ENCODE results near the gene CNPY3. TPM values are rescaled to one million over a fixed set of nuclear protein-coding genes. Genes with fewer than 3 reads are reported as not detected.

Gene CNPY3
- polyA plus RNA-seq, 1 donor from 2014 or later, result 26.4 TPM

- no peaks in the 10 kb centered on the region for H4K20me1 ChIP-seq (ENCODE audit: insufficient read depth)
- H2AFZ ChIP-seq (ENCODE audit: low read depth, low read length), result no peak overlapping the region
- H3K27me3 ChIP-seq (ENCODE audit: insufficient read depth, low read depth, low read length), result peaks cover under 1% of the 10 kb centered on the region
- no peaks in the 10 kb centered on the region for H3F3A ChIP-seq (ENCODE audit: insufficient read depth, low read length, poor library complexity, severe bottlenecking)
- H3K4me3 ChIP-seq (ENCODE audit: low read length), result no peak overlapping the region
- H3K9me2 ChIP-seq (ENCODE audit: insufficient read depth, low read length), result no peaks in the 10 kb centered on the region
- H3K9ac ChIP-seq (ENCODE audit: low read length), result no peak overlapping the region
- H3K9me3 ChIP-seq (ENCODE audit: low read length), result no peaks in the 10 kb centered on the region
- no peak overlapping the region for H3K27ac ChIP-seq (ENCODE audit: low read length)
- TF ChIP-seq SMC3 (conservative IDR thresholded peaks at IDR 0.05; ENCODE audit: poor library complexity), result no peak
- no peak for TF ChIP-seq CTCF (IDR thresholded peaks at IDR 0.05; ENCODE audit: poor library complexity, severe bottlenecking)
- TF ChIP-seq EZH2 (IDR thresholded peaks at IDR 0.05; ENCODE audit: borderline replicate concordance, insufficient read depth, low read length, poor library complexity, severe bottlenecking), result no peak
- TF ChIP-seq TAF1 (IDR thresholded peaks at IDR 0.05; ENCODE audit: low read depth), result no peak
- TF ChIP-seq MXI1 (conservative IDR thresholded peaks at IDR 0.05; ENCODE audit: poor library complexity, severe bottlenecking), result no peak
- no peak for TF ChIP-seq REST (IDR thresholded peaks at IDR 0.05; ENCODE audit: borderline replicate concordance)
- no peak for TF ChIP-seq POLR2AphosphoS5 (IDR thresholded peaks at IDR 0.05)
- TF ChIP-seq RAD21 (conservative IDR thresholded peaks at IDR 0.05), result no peak
- TF ChIP-seq EP300 (conservative IDR thresholded peaks at IDR 0.05; ENCODE audit: poor library complexity, severe bottlenecking), result no peak
- H3K79me2 ChIP-seq (replicated peaks; ENCODE audit: insufficient read depth, low read length), result no peaks in the 10 kb centered on the region
- no peaks in the 10 kb centered on the region for H3K36me3 ChIP-seq (ENCODE audit: insufficient read depth, low read length)
- H3K4me2 ChIP-seq (ENCODE audit: low read length), result no peak overlapping the region
Measured at GRCh38 chr6:42967228-42967627, 37.9 kb downstream of the CNPY3 start.

GRCh38 chr6:42968126-42968701 is 38.9 kb downstream of the CNPY3 start:
- Histone ChIP-seq H3K9me3 (ENCODE audit: low read length) (no peaks in the 10 kb centered on the region), H3K9me2 (ENCODE audit: insufficient read depth, low read length) (no peaks in the 10 kb centered on the region), H3K27me3 (ENCODE audit: insufficient read depth, low read depth, low read length) (no peaks in the 10 kb centered on the region), H2AFZ (ENCODE audit: low read depth, low read length) (no peak overlapping the region), H3F3A (ENCODE audit: insufficient read depth, low read length, poor library complexity, severe bottlenecking) (no peaks in the 10 kb centered on the region), H3K4me2 (ENCODE audit: low read length) (no peak overlapping the region), H3K27ac (ENCODE audit: low read length) (no peak overlapping the region), H3K9ac (ENCODE audit: low read length) (no peak overlapping the region), H3K79me2 (replicated peaks; ENCODE audit: insufficient read depth, low read length) (no peaks in the 10 kb centered on the region), H4K20me1 (ENCODE audit: insufficient read depth) (no peaks in the 10 kb centered on the region), H3K36me3 (ENCODE audit: insufficient read depth, low read length) (no peaks in the 10 kb centered on the region), H3K4me3 (ENCODE audit: low read length) (no peak overlapping the region)
- no peak for TF ChIP-seq EP300 (conservative IDR thresholded peaks at IDR 0.05; ENCODE audit: poor library complexity, severe bottlenecking)
- no peak for TF ChIP-seq REST (IDR thresholded peaks at IDR 0.05; ENCODE audit: borderline replicate concordance)
- TF ChIP-seq SMC3 (conservative IDR thresholded peaks at IDR 0.05; ENCODE audit: poor library complexity), result no peak
- no peak for TF ChIP-seq CTCF (IDR thresholded peaks at IDR 0.05; ENCODE audit: poor library complexity, severe bottlenecking)
- no peak for TF ChIP-seq EZH2 (IDR thresholded peaks at IDR 0.05; ENCODE audit: borderline replicate concordance, insufficient read depth, low read length, poor library complexity, severe bottlenecking)
- no peak for TF ChIP-seq TAF1 (IDR thresholded peaks at IDR 0.05; ENCODE audit: low read depth)
- TF ChIP-seq RAD21 (conservative IDR thresholded peaks at IDR 0.05), result no peak
- no peak for TF ChIP-seq POLR2AphosphoS5 (IDR thresholded peaks at IDR 0.05)
- no peak for TF ChIP-seq MXI1 (conservative IDR thresholded peaks at IDR 0.05; ENCODE audit: poor library complexity, severe bottlenecking)
